AG09309 (cell line): ENCODE measurements around the gene TNFRSF19.

Source experiments
- DNase-seq: peaks from one replicate; pipeline ENCODE4 v3.0.0-alpha.2; 2010; ENCODE audit warnings: low read depth
- H3K4me3 ChIP-seq: 2 replicates; pipeline ENCODE4 v1.5.1; 2011; ENCODE audit warnings: mild to moderate bottlenecking, low read depth, low read length, moderate library complexity; ENCODE audit not compliant: control insufficient read depth
- CTCF ChIP-seq: IDR thresholded peaks from 2 replicates; pipeline ENCODE4 v1.5.1; 2011; ENCODE audit warnings: mild to moderate bottlenecking, low read depth, low read length, inconsistent platforms; ENCODE audit not compliant: insufficient read depth, control insufficient read depth; ENCODE audit errors: missing control alignments

TNFRSF19 gene

GRCh38 chr13:23668562-23668961 lies 98.3 kb downstream of the TNFRSF19 start:
- TF ChIP-seq CTCF: no peak
- DNase-seq: no peak

GRCh38 chr13:23670793-23671192 lies 100.6 kb downstream of the TNFRSF19 start:
- no peak for TF ChIP-seq CTCF

More at GRCh38 chr13:23668562-23668961, 98.3 kb downstream of the TNFRSF19 start:
- H3K4me3 ChIP-seq: no peak overlapping the region

GRCh38 chr13:23671377-23671776 lies 101.2 kb downstream of the TNFRSF19 start:
- H3K4me3 ChIP-seq: no peak overlapping the region
- DNase-seq: peak; percentile 28
- TF ChIP-seq CTCF: no peak

More at GRCh38 chr13:23670793-23671192, 100.6 kb downstream of the TNFRSF19 start:
- no peak for DNase-seq
- no peak overlapping the region for H3K4me3 ChIP-seq

- no peak for TF ChIP-seq CTCF
- no peak overlapping the region for H3K4me3 ChIP-seq
- DNase-seq: peak; percentile 35
These were observed 101.7 kb downstream of the TNFRSF19 start for GRCh38 chr13:23671897-23672296.

- no peak for DNase-seq
- H3K4me3 ChIP-seq: no peak overlapping the region
- no peak for TF ChIP-seq CTCF
These were observed 102.4 kb downstream of the TNFRSF19 start for GRCh38 chr13:23672616-23673015.

GRCh38 chr13:23673354-23673753 lies 103.1 kb downstream of the TNFRSF19 start:
- TF ChIP-seq CTCF: no peak
- peak; percentile 82 for DNase-seq
- no peak overlapping the region for H3K4me3 ChIP-seq

- no peak overlapping the region for H3K4me3 ChIP-seq
- no peak for DNase-seq
- no peak for TF ChIP-seq CTCF
These were observed 103.8 kb downstream of the TNFRSF19 start for GRCh38 chr13:23673867-23674605.
